HFFc6 (cell line): ENCODE data around the gene TAS1R2. TPM values are rescaled to one million over a fixed set of nuclear protein-coding genes. Genes with fewer than 3 reads are reported as not detected.

ENCODE experiments used
- DNase-seq: peaks from one replicate; pipeline ENCODE4 v3.0.0-alpha.2; 2018
- H3K27ac Mint-ChIP-seq: 2 replicates; pipeline ENCODE4 v1.8.0; 2020; ENCODE audit warnings: mild to moderate bottlenecking, mixed read lengths
- H3K27me3 Mint-ChIP-seq: 2 replicates; pipeline ENCODE4 v1.8.0; 2021; ENCODE audit warnings: mild to moderate bottlenecking, moderate library complexity, mixed read lengths; ENCODE audit not compliant: insufficient read depth
- H3K36me3 Mint-ChIP-seq: 2 replicates; pipeline ENCODE4 v1.8.0; 2021; ENCODE audit warnings: low read depth, mixed read lengths
- H3K4me1 Mint-ChIP-seq: 2 replicates; pipeline ENCODE4 v1.8.0; 2020; ENCODE audit warnings: low read depth, mixed read lengths
- H3K4me3 Mint-ChIP-seq: 2 replicates; pipeline ENCODE4 v1.8.0; 2020; ENCODE audit warnings: mild to moderate bottlenecking, moderate library complexity, mixed read lengths
- H3K9me3 Mint-ChIP-seq: 2 replicates; pipeline ENCODE4 v1.8.0; 2020; ENCODE audit warnings: mild to moderate bottlenecking, mixed read lengths
- total RNA-seq, 6 experiments: library from RNA; stranded (reverse); fragmentation: NEBNext Ultra II Directional; extraction: Animal tissue kit (Norgen Biotek cat#: 25700); gene quantifications; 2 replicates in 1 of 6; 3 replicates in 5 of 6; pipeline ENCODE4 v1.2.3, GENCODE V29; 2021
- TF ChIP-seq, protein P1 (sequence below): fragments of 200-600 bp; sonication (generic); IDR thresholded peaks from 2 replicates; pipeline ENCODE4 v1.5.0; 2021; ENCODE audit warnings: antibody characterized with exemption, mild to moderate bottlenecking

Gene TAS1R2
- total RNA-seq, 6 experiments from 2014 or later: not detected

DNA sequence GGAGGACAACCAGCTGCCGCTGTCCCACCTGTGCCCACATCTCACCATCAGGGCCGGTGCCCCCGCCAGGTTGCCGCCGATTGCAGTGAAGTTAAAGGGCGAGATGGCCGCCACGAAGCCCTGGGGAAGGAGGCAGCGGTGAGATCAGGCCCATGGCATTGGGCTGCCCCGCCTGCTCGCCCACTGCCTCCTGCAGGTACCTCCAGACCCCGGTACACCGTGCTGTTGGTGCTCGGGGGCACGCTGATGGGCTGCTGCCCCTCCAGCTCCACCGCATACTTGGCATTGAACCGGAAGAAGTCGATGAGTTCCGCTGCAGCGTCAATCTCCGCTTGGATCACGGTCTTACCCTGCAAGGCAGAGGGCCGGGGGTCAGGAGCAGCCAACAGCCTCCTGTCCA, 23.6 kb upstream of the TAS1R2 start:
- Mint-ChIP-seq H3K9me3 (no peaks in the 10 kb centered on the region), H3K27me3 (peaks cover 3% of the 10 kb centered on the region), H3K27ac (no peak overlapping the region), H3K36me3 (peaks cover 10% of the 10 kb centered on the region; the same call in 1 of the 2 replicates), H3K4me3 (no peak overlapping the region), H3K4me1 (peaks cover 17% of the 10 kb centered on the region)
- TF ChIP-seq, protein P1, sequence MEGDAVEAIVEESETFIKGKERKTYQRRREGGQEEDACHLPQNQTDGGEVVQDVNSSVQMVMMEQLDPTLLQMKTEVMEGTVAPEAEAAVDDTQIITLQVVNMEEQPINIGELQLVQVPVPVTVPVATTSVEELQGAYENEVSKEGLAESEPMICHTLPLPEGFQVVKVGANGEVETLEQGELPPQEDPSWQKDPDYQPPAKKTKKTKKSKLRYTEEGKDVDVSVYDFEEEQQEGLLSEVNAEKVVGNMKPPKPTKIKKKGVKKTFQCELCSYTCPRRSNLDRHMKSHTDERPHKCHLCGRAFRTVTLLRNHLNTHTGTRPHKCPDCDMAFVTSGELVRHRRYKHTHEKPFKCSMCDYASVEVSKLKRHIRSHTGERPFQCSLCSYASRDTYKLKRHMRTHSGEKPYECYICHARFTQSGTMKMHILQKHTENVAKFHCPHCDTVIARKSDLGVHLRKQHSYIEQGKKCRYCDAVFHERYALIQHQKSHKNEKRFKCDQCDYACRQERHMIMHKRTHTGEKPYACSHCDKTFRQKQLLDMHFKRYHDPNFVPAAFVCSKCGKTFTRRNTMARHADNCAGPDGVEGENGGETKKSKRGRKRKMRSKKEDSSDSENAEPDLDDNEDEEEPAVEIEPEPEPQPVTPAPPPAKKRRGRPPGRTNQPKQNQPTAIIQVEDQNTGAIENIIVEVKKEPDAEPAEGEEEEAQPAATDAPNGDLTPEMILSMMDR: no peak
- no peak for DNase-seq

DNA sequence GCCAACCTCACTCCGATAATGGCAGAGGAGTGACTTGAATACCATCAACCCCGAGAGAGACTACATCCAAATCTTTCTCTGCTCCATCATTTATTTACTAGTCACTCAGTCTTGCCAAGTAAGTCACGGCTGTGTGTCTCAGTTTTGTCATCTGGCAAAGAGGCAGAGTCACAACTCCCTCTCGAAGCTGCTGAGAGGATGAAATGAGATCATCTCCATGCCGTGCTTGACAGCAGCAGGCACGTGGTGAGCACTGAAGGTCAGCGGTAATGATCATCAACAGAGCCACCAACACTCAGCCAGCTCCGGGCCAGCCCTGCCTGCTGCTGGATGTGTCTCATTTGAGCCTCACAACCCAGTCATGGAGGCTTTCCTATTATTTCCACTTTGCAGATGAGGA, 23.0 kb upstream of the TAS1R2 start:
- Mint-ChIP-seq H3K4me1 (peaks cover 17% of the 10 kb centered on the region), H3K9me3 (no peaks in the 10 kb centered on the region), H3K36me3 (peaks cover 10% of the 10 kb centered on the region; the same call in 1 of the 2 replicates), H3K27me3 (peaks cover 2% of the 10 kb centered on the region), H3K27ac (peak overlapping the region; percentile 27; the same call in 1 of the 2 replicates), H3K4me3 (no peak overlapping the region)
- TF ChIP-seq, protein P1: no peak
- peak; percentile 53 for DNase-seq

DNA sequence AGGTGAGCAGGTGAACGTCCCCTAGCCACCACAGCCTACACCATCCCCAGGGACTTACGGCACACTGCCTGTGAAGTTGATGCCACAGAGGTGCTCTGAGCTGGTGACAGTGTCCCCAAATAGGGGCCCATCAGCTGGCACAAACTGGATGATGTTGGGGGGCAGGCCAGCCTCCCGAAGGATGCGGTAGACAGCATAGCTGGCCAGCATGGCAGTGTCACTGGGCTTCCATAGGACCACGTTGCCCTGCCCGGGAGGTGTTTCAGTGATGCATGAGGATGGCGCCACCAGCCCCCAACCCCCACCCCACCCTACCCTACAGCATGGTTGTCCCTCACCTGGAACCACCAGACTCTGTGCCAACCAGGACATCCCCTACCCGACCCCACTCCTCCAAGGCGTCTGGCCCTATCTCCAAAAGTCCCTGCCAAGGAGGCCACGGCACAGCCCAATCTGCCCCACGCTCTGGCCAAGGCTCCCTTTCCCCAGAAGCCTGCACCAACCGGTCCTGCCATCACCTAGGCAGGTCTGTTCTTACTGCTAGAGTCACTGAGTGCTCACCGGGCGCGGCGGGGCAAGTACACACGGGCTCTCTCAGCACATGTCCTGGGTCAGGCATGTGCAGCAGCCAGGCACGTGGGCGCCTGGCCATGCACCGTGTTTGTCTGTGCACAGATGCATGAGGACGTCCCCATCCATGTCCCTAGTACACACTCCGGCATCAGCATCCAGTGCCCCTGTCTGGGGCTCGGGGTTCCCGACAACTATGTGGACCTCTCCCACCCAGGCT, 22.4 kb upstream of the TAS1R2 start:
- TF ChIP-seq, protein P1: no peak
- Mint-ChIP-seq H3K27ac (no peak overlapping the region), H3K36me3 (peaks cover 10% of the 10 kb centered on the region; the same call in 1 of the 2 replicates), H3K27me3 (peaks cover 2% of the 10 kb centered on the region), H3K9me3 (no peaks in the 10 kb centered on the region), H3K4me1 (peaks cover 17% of the 10 kb centered on the region), H3K4me3 (no peak overlapping the region)
- no peak for DNase-seq

DNA sequence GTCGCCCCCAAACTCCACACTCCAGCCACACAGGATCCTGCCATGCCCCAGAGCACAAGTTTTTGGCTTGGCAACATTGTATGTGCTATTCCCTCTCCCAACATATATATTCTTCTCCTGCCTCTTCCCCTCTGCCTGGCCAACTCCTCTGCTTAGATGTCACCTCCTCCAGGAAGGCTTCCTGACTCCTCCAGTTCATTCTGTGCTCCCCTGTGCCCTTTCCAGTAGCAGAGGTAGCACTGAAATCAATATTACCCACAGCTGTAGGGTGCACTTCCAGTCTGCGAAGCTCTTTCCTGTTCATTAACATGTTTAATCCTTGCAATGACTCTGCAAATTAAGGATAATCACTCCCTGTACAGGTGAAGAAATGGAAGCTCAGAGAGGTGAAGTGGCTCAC, 21.7 kb upstream of the TAS1R2 start:
- Mint-ChIP-seq H3K9me3 (no peaks in the 10 kb centered on the region), H3K27ac (no peak overlapping the region), H3K4me3 (no peak overlapping the region), H3K36me3 (peaks cover 10% of the 10 kb centered on the region; the same call in 1 of the 2 replicates), H3K4me1 (peaks cover 14% of the 10 kb centered on the region), H3K27me3 (peaks cover 2% of the 10 kb centered on the region)
- TF ChIP-seq, protein P1: no peak
- no peak for DNase-seq

DNA sequence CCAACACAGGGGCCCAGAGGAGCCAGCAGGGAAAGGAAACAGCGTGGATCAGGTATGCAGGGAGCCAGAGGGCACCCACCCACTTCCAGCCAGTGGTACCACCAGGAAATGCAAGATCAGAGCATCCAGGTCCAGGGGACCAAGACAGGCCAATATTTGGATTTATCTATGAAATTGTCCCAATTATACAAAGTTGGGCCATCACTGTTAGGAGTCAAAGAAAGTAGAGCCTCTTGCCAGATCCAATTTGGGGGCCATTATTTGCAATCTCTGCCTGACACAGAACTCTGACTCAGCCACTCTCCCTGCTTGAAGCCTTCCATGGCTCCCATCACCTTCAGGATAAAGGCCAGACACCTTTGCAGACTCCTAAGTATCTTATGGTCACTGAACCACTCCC, 21.1 kb upstream of the TAS1R2 start:
- Mint-ChIP-seq H3K4me1 (peaks cover 8% of the 10 kb centered on the region), H3K27me3 (peaks cover 2% of the 10 kb centered on the region), H3K4me3 (no peak overlapping the region), H3K27ac (no peak overlapping the region), H3K36me3 (peaks cover 10% of the 10 kb centered on the region; the same call in 1 of the 2 replicates), H3K9me3 (no peaks in the 10 kb centered on the region)
- TF ChIP-seq, protein P1: no peak
- no peak for DNase-seq
